ENCODE data around the gene CDK19.

The CDK19 gene

DNA sequence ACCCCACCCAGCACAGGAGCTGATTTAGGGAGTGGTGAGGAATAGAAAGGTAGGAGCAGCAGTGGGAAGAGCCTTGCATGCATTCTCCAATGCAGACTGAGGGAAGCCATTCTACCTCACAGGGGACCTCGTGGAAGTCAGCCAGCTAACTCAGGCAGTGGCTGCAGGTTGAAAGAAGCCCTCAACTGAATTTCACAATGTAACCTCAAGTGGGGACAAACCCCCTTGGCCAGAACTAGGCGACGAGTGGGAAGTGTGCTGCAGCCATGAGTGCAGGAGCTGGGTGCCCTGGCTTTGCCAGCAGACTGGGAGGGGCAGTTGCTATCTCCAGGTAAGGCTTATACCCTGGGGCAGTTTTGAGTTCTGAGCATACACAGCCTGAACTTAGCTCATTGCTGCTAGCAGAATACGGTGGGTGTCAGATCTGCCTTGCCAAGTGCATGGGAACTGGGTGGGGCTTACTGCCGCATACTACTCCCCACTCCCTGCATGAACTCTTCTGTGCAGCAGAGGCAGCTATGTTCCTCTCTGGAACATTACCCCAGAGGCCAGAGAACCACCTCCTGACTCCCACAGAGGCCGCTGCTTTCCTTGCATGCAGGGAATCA is 126.5 kb downstream of the CDK19 start:
- Histone ChIP-seq H4K91ac (ENCODE audit: low read depth, low read length) (peak overlapping the region; percentile 48), H4K12ac (ENCODE audit: low read depth, low read length) (peak overlapping the region; percentile 14), H3K36me3 (ENCODE audit: control insufficient read depth in 1 of 2, insufficient read depth in 2 of 2, low read length in 2 of 2) (peaks cover 0 to 2% of the 10 kb centered on the region in 2 experiments), H3K9me3 (ENCODE audit: insufficient read depth, low read depth, low read length) (no peaks in the 10 kb centered on the region), H2AFZ (ENCODE audit: insufficient read depth, low read length, poor library complexity) (no peak overlapping the region), H2BK5ac (ENCODE audit: low read depth, low read length, poor library complexity) (peak overlapping the region; percentile 14), H2AK5ac (ENCODE audit: low read length) (no peak overlapping the region), H2BK120ac (ENCODE audit: insufficient read depth, low read length, poor library complexity) (peak overlapping the region; percentile 64), H3K4me3 (ENCODE audit: low read depth, low read length) (no peak overlapping the region), H2BK12ac (ENCODE audit: low read length) (no peak overlapping the region), H3K18ac (ENCODE audit: low read length) (peak overlapping the region; percentile 80), H3K27ac (ENCODE audit: low read depth, low read length) (peak overlapping the region; percentile 55), H3K9ac (ENCODE audit: low read length) (no peak overlapping the region), H4K8ac (ENCODE audit: low read depth, low read length) (peak overlapping the region; percentile 49), H3K4me2 (ENCODE audit: low read length) (no peak overlapping the region), H3K79me2 (ENCODE audit: control insufficient read depth, insufficient read depth, low read length, poor library complexity) (peaks cover 2% of the 10 kb centered on the region), H3K27me3 (ENCODE audit: insufficient read depth, low read length) (no peaks in the 10 kb centered on the region), H3K4me1 (ENCODE audit: control insufficient read depth in 1 of 2, insufficient read depth in 2 of 2, low read length in 2 of 2) (peaks cover 9 to 25% of the 10 kb centered on the region in 2 experiments), H3K23ac (ENCODE audit: low read length) (no peak overlapping the region), H3K79me1 (ENCODE audit: low read length) (peaks cover 3% of the 10 kb centered on the region), H3K14ac (ENCODE audit: low read length) (peak overlapping the region; percentile 1), H3K4ac (ENCODE audit: low read depth, low read length) (peak overlapping the region; percentile 14)
- DNase-seq: peak; percentile 67 to 90
- WGBS (ENCODE audit: extremely low coverage, insufficient coverage, insufficient read length): no CpG with 5 or more reads among the region's 6 CpGs

DNA sequence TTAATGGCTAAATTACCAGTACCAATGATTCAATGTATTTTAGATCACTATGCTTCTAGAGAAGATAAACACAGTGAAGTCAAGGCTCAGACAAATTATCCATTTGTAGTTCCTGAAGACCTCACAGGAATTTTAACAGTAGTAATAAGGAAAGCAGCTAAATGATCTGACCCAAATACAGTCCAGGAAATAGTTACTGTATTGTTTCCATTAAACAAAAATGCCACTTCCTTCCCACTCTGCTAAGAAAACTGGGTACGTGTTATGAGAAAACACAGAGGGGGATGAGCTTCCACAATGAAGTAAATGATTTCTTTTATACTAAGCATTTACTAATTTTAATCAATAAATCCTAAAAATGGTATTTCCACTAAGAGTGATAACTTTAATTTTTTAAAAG is 127.9 kb downstream of the CDK19 start:
- no peak overlapping the region for H3K9ac ChIP-seq (ENCODE audit: low read length)
- H2BK5ac ChIP-seq (ENCODE audit: low read depth, low read length, poor library complexity): no peak overlapping the region
- no peak for DNase-seq
- no peak overlapping the region for H3K4ac ChIP-seq (ENCODE audit: low read depth, low read length)
- no peaks in the 10 kb centered on the region for H3K79me2 ChIP-seq (ENCODE audit: control insufficient read depth, insufficient read depth, low read length, poor library complexity)
- no peak overlapping the region for H3K4me3 ChIP-seq (ENCODE audit: low read depth, low read length)
- H3K36me3 ChIP-seq (ENCODE audit: control insufficient read depth in 1 of 2, insufficient read depth in 2 of 2, low read length in 2 of 2): peaks cover 0 to 2% of the 10 kb centered on the region in 2 experiments
- peaks cover 4 to 18% of the 10 kb centered on the region in 2 experiments for H3K4me1 ChIP-seq (ENCODE audit: control insufficient read depth in 1 of 2, insufficient read depth in 2 of 2, low read length in 2 of 2)
- H3K23ac ChIP-seq (ENCODE audit: low read length): no peak overlapping the region
- no CpG with 5 or more reads among the region's 1 CpG for WGBS (ENCODE audit: extremely low coverage, insufficient coverage, insufficient read length)
- no peak overlapping the region for H4K12ac ChIP-seq (ENCODE audit: low read depth, low read length)
- H2AFZ ChIP-seq (ENCODE audit: insufficient read depth, low read length, poor library complexity): no peak overlapping the region
- H3K4me2 ChIP-seq (ENCODE audit: low read length): no peak overlapping the region
- no peak overlapping the region for H2BK120ac ChIP-seq (ENCODE audit: insufficient read depth, low read length, poor library complexity)
- H3K18ac ChIP-seq (ENCODE audit: low read length): no peak overlapping the region
- no peaks in the 10 kb centered on the region for H3K27me3 ChIP-seq (ENCODE audit: insufficient read depth, low read length)
- H3K79me1 ChIP-seq (ENCODE audit: low read length): peaks cover 3% of the 10 kb centered on the region
- H3K14ac ChIP-seq (ENCODE audit: low read length): no peak overlapping the region
- no peak overlapping the region for H2BK12ac ChIP-seq (ENCODE audit: low read length)
- no peak overlapping the region for H4K8ac ChIP-seq (ENCODE audit: low read depth, low read length)
- no peak overlapping the region for H3K27ac ChIP-seq (ENCODE audit: low read depth, low read length)
- no peak overlapping the region for H4K91ac ChIP-seq (ENCODE audit: low read depth, low read length)
- no peaks in the 10 kb centered on the region for H3K9me3 ChIP-seq (ENCODE audit: insufficient read depth, low read depth, low read length)
- H2AK5ac ChIP-seq (ENCODE audit: low read length): no peak overlapping the region

DNA sequence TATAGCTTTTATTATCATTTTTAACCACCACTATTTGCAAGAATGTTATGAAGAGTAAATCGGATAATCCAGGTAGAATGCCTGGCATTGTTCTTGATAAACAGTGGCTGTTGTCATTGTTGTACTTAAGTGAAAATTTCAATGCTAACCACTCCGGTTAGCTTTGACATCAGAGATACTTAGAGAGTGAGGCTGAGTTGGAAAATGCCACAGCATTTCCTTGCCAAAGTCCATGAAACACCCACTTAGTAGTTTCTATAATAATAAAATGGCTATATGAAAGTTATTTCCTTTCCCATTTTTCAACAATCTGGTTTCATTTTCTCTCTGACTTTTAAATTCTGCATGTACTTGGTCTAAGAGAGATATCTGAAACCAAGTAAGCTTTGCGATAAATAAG is 132.0 kb downstream of the CDK19 start:
- Histone ChIP-seq H2BK120ac (ENCODE audit: insufficient read depth, low read length, poor library complexity) (no peak overlapping the region), H3K27me3 (ENCODE audit: insufficient read depth, low read length) (no peaks in the 10 kb centered on the region), H3K4ac (ENCODE audit: low read depth, low read length) (no peak overlapping the region), H3K23ac (ENCODE audit: low read length) (no peak overlapping the region), H3K79me1 (ENCODE audit: low read length) (no peaks in the 10 kb centered on the region), H4K8ac (ENCODE audit: low read depth, low read length) (no peak overlapping the region), H3K79me2 (ENCODE audit: control insufficient read depth, insufficient read depth, low read length, poor library complexity) (no peaks in the 10 kb centered on the region), H2AK5ac (ENCODE audit: low read length) (no peak overlapping the region), H4K91ac (ENCODE audit: low read depth, low read length) (no peak overlapping the region), H3K36me3 (ENCODE audit: control insufficient read depth in 1 of 2, insufficient read depth in 2 of 2, low read length in 2 of 2) (no peaks in the 10 kb centered on the region), H2BK5ac (ENCODE audit: low read depth, low read length, poor library complexity) (no peak overlapping the region), H3K9ac (ENCODE audit: low read length) (no peak overlapping the region), H3K14ac (ENCODE audit: low read length) (no peak overlapping the region), H3K4me1 (ENCODE audit: control insufficient read depth in 1 of 2, insufficient read depth in 2 of 2, low read length in 2 of 2) (no peaks in the 10 kb centered on the region), H3K18ac (ENCODE audit: low read length) (no peak overlapping the region), H3K9me3 (ENCODE audit: insufficient read depth, low read depth, low read length) (no peaks in the 10 kb centered on the region), H4K12ac (ENCODE audit: low read depth, low read length) (no peak overlapping the region), H3K4me3 (ENCODE audit: low read depth, low read length) (no peak overlapping the region), H2AFZ (ENCODE audit: insufficient read depth, low read length, poor library complexity) (no peak overlapping the region), H2BK12ac (ENCODE audit: low read length) (no peak overlapping the region), H3K27ac (ENCODE audit: low read depth, low read length) (no peak overlapping the region), H3K4me2 (ENCODE audit: low read length) (no peak overlapping the region)
- WGBS (ENCODE audit: extremely low coverage, insufficient coverage, insufficient read length): no CpG with 5 or more reads among the region's 3 CpGs
- DNase-seq: no peak

DNA sequence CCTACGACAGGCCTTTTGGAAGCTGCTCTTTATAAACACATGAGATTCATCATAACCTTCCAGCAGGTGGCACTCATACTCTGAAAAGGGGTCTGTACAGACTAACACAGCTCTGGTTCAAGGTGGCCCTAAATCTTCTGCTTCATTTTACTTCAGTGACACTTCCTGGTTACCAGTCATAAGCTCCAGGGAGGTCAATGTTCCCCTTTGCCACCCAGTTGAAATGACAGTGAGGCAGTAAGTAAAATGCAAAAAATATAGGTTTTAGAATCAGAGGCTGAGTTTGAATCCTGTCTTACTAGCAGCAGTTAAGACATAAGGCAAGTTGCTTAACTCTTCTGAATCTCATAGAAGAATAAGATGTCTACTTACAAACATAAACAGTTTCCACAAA is 132.8 kb downstream of the CDK19 start:
- no CpG with 5 or more reads among the region's 1 CpG for WGBS (ENCODE audit: extremely low coverage, insufficient coverage, insufficient read length)
- no peak overlapping the region for H3K27ac ChIP-seq (ENCODE audit: low read depth, low read length)
- H3K79me2 ChIP-seq (ENCODE audit: control insufficient read depth, insufficient read depth, low read length, poor library complexity): no peaks in the 10 kb centered on the region
- no peak overlapping the region for H3K23ac ChIP-seq (ENCODE audit: low read length)
- H3K4me3 ChIP-seq (ENCODE audit: low read depth, low read length): no peak overlapping the region
- no peaks in the 10 kb centered on the region for H3K9me3 ChIP-seq (ENCODE audit: insufficient read depth, low read depth, low read length)
- no peak overlapping the region for H2BK12ac ChIP-seq (ENCODE audit: low read length)
- H2AK5ac ChIP-seq (ENCODE audit: low read length): no peak overlapping the region
- H3K4me1 ChIP-seq (ENCODE audit: control insufficient read depth in 1 of 2, insufficient read depth in 2 of 2, low read length in 2 of 2): no peaks in the 10 kb centered on the region
- H3K79me1 ChIP-seq (ENCODE audit: low read length): no peaks in the 10 kb centered on the region
- no peaks in the 10 kb centered on the region for H3K36me3 ChIP-seq (ENCODE audit: control insufficient read depth in 1 of 2, insufficient read depth in 2 of 2, low read length in 2 of 2)
- H3K4me2 ChIP-seq (ENCODE audit: low read length): no peak overlapping the region
- no peak overlapping the region for H4K8ac ChIP-seq (ENCODE audit: low read depth, low read length)
- H2BK120ac ChIP-seq (ENCODE audit: insufficient read depth, low read length, poor library complexity): no peak overlapping the region
- H3K4ac ChIP-seq (ENCODE audit: low read depth, low read length): no peak overlapping the region
- H3K9ac ChIP-seq (ENCODE audit: low read length): no peak overlapping the region
- no peak overlapping the region for H4K91ac ChIP-seq (ENCODE audit: low read depth, low read length)
- no peak overlapping the region for H4K12ac ChIP-seq (ENCODE audit: low read depth, low read length)
- no peaks in the 10 kb centered on the region for H3K27me3 ChIP-seq (ENCODE audit: insufficient read depth, low read length)
- H3K14ac ChIP-seq (ENCODE audit: low read length): no peak overlapping the region
- H3K18ac ChIP-seq (ENCODE audit: low read length): no peak overlapping the region
- peak; percentile 67 to 90 for DNase-seq
- H2AFZ ChIP-seq (ENCODE audit: insufficient read depth, low read length, poor library complexity): no peak overlapping the region
- H2BK5ac ChIP-seq (ENCODE audit: low read depth, low read length, poor library complexity): no peak overlapping the region

All from trophoblast cell (in vitro differentiated cells and primary cell).